AG04449 (cell line): Measurements from ENCODE around the gene NRIP1.
"Not testable (repeated sequence)": the region's sequence is repeated elsewhere in the genome, so short reads cannot be mapped to it uniquely, and the experiment has no call there.

Source experiments
- CTCF ChIA-PET: fragments of 350-600 bp; formaldehyde crosslinking; extraction: SDS; loops from one replicate; lab custom pipeline; 2021; ENCODE audit warnings: antibody characterized with exemption; lab: Yijun Ruan, JAX
- POLR2A ChIA-PET: fragments of 400-600, 350-600 bp; formaldehyde crosslinking; extraction: SDS; loops from one replicate; lab custom pipeline; 2020; ENCODE audit warnings: antibody characterized with exemption, inconsistent platforms; lab: Yijun Ruan, JAX
- DNase-seq: peaks from one replicate; pipeline ENCODE4 v3.0.0-alpha.2; 2010; ENCODE audit warnings: low read depth, low spot score
- H3K4me3 ChIP-seq: 2 replicates; pipeline ENCODE4 v1.5.1; 2011; ENCODE audit warnings: low read depth, mild to moderate bottlenecking, control low read depth, low read length
- CTCF ChIP-seq: IDR thresholded peaks from one replicate; pipeline ENCODE4 v1.5.1; 2011; ENCODE audit warnings: mild to moderate bottlenecking, moderate library complexity, low read length, control low read depth, inconsistent platforms; ENCODE audit not compliant: insufficient read depth; ENCODE audit errors: missing control alignments

NRIP1 gene

DNA sequence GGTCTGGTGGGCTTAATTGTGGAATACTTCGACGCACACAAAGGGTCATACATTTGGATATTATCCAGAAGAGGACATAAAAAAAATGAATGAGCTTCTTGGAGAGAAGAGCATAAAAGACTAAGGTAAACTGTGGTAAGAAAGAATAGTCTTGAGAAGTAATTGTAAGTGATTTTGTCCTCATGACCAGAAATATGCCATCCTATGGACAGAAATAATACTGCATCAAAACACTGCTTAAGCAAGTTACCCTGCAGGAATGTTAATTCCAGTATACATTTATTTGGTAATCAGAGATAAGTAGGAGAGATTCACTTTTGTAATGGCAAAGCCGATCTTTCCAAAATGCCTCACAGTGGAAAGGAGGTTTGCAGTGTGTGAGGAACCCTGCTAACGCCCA is 111.9 kb downstream of the NRIP1 start:
- no peak for DNase-seq
- POLR2A ChIA-PET: no interaction called here
- no peak overlapping the region for H3K4me3 ChIP-seq
- CTCF ChIA-PET: interaction anchor here (1.5 to 2.8 kb wide), 4 partner anchors 10 to 530 kb away, joined by 3 to 10 read pairs (median 4); no protein-coding TSS in a partner anchor
- TF ChIP-seq CTCF: no peak

GRCh38 chr21:14949603-14950002 is 115.2 kb downstream of the NRIP1 start:
- CTCF ChIA-PET: no interaction called here
- POLR2A ChIA-PET: no interaction called here
- DNase-seq: no peak
- H3K4me3 ChIP-seq: no peak overlapping the region
- TF ChIP-seq CTCF: no peak

GRCh38 chr21:14947613-14948160 is 117.1 kb downstream of the NRIP1 start:
- H3K4me3 ChIP-seq: no peak overlapping the region
- ChIA-PET POLR2A (no interaction called here), CTCF (interaction anchor here (0.7 kb wide), 1 partner anchor 15 kb away, joined by 3 read pairs; no protein-coding TSS in a partner anchor)
- no peak for TF ChIP-seq CTCF
- DNase-seq: no peak

DNA sequence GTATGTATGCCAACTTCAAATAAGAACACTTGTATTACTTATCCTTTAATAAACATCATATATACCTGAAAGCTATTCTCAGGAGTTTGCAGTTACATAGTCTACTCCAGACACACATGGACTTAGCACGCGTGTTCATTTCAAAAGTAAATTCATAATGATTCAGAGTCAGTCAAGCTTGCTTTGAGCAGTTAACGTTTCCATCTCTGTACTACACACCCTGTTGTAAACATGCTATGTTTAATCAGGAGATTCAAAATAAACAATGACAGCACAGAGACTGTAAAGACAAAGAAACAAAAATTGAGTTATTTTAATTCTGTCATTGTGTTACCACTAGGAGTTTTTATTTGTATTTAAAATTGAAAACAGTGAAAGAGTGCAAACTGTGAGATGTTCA is 119.6 kb downstream of the NRIP1 start:
- no peak for TF ChIP-seq CTCF
- DNase-seq: no peak
- H3K4me3 ChIP-seq: no peak overlapping the region
- POLR2A ChIA-PET: no interaction called here
- CTCF ChIA-PET: interaction anchor here (1.3 kb wide), 1 partner anchor 81 kb away, joined by 3 read pairs; no protein-coding TSS in a partner anchor

DNA sequence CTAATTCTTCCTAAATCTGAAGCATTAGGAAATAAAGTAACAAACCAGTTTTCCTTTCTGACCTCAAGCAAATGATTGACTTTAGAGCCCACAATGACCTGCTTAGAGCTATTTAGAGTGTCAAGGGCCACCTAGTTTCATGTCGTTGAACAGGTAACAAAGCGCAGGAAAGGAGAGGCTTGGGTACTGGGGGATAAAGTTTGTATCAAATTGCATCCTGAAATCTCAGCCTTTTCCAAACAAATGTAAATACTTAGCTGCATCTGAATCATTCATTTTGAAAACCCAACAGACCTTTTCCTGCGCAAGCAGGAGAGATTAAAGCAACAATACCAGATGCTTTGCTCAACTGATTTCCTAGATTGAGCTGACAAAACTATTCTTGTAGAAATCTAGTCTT is 121.2 kb downstream of the NRIP1 start:
- CTCF ChIA-PET: interaction anchor here (0.9 to 2.3 kb wide), 3 partner anchors 9 to 62 kb away, joined by 3 to 10 read pairs (median 7); no protein-coding TSS in a partner anchor
- H3K4me3 ChIP-seq: no peak overlapping the region
- no peak for TF ChIP-seq CTCF
- DNase-seq: no peak
- POLR2A ChIA-PET: no interaction called here

DNA sequence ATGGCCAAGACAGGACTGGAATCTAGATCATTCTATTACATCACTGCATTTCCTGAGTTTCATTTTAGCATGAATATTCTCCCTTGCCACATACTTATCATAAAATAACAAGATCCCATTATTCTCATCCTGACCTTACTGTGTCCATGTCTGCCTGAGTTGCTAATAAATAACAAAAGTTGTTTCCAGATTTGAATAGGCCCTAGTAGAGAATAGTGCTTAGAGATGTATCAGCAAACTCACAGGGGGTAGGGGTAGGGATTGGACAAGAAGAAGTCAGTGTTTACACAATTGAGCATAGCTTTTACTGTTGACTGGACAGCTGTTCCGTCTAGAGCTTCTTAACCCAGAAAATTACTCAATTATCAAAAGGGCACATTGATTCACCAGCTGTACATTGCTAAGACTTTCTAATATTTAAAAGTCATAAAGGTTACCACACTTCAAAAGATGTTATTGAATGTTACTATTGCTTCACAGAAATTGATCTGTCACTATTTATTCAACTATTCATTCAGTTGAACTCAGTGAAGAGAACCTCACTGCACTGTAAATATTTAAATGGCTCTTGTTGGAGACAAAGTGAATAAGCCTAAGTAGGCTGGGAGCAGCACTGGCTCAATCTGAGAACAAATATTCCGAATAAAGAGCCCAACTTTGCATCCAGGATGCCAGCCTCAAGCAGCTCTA is 121.9 kb downstream of the NRIP1 start:
- ChIA-PET CTCF (interaction anchor here (1.3 to 2.3 kb wide), 3 partner anchors 10 to 17 kb away, joined by 4 to 10 read pairs (median 7); no protein-coding TSS in a partner anchor), POLR2A (no interaction called here)
- no peak for TF ChIP-seq CTCF
- no peak overlapping the region for H3K4me3 ChIP-seq
- no peak for DNase-seq

DNA sequence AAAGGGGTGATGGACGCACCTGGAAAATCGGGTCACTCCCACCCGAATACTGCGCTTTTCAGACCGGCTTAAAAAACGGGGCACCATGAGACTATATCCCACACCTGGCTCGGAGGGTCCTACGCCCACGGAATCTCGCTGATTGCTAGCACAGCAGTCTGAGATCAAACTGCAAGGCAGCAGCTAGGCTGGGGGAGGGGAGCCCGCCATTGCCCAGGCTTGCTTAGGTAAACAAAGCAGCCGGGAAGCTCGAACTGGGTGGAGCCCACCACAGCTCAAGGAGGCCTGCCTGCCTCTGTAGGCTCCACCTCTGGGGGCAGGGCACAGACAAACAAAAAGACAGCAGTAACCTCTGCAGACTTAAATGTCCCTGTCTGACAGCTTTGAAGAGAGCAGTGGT is 137.5 kb downstream of the NRIP1 start:
- DNase-seq, CTCF ChIA-PET, H3K4me3 ChIP-seq: not testable (repeated sequence)
- POLR2A ChIA-PET: interaction anchor here (1.2 kb wide), 1 partner anchor 10 kb away, joined by 5 read pairs; no protein-coding TSS in a partner anchor
